HG03064 (cell line): Measurements from ENCODE around the gene MRPS25.

Source experiments
- ATAC-seq: cut with Tn5 transposase; IDR thresholded peaks from one replicate; pipeline ENCODE4 v1.9.1; 2021; ENCODE audit warnings: low read depth; ENCODE audit not compliant: unreplicated experiment

MRPS25 gene

DNA sequence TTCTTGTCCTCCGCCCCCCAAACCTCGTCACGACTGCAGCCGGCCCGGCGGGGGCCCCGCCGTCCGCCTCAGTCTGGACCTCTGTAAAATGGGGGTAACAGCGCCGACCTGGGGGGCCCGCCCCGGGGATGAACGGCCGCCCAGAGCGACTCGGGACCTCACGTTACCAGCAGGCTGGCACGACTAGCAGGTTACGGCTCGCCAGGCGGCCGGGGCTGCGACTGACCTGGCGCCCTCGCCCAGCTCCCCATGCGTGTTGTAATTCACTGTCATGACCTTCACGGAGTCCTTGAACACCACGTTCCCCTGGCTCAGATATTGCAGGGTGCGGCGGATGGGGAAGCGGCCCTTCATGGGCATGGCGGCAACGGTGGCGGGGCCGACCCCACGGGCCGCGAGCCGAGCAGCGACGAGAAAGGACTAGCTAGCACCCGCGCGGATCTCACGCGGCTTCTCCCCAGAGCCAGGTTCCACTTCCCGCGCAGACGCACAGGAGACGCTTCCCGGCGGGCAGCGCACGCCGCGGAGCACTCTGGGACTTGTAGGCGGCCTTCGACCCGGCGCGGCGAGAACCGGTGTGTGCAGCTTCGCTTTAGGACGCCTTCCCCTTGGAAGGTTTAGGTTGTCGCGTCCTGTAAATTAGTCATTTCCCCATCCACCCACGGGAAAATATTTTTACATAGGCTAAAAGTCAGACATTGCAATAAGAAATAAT, at the start of gene MRPS25:
Gene MRPS25, minus strand, starts transcription at position 481 of the 715 bp plus-strand sequence. Its CDS starts 121 bp downstream, at position 360.
- ATAC-seq = peak; percentile 90

DNA sequence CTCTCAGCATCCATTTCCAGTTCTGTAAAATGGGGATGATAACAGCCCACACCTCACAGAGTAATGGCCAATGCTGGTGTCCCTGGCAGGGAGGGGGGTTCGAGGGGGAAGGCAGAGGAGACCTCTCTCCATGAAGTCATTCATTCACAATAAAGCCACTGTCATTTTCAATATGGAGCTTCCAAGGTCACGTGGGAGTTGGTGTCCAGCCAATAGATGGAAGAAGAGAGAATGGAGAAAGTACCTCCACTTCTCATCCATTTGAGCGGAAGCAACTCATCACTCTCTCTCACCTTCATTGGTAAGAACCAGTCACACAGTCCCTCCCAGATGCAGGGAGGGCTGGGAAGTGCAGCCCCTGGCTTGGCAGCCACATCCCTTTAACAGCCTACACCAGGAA, 48.8 kb upstream of the MRPS25 start:
- no peak for ATAC-seq

DNA sequence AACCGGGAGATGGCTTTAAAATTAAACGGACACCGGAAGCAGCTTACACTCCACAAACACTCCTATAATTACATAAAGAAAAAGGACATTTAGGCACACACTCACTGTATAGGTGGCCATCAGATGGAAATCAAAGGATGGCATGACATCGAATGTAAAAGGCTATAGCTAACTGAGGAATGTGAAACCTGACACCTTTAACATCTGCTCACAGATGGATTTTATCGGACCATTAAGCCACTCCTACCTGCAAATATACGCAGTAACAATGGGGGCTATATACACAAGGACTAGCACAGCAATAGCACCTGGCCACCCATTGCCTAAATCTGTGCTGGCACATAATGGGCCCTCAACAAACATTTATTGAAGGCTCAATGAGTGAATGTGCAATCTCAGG, 48.4 kb upstream of the MRPS25 start:
- no peak for ATAC-seq

DNA sequence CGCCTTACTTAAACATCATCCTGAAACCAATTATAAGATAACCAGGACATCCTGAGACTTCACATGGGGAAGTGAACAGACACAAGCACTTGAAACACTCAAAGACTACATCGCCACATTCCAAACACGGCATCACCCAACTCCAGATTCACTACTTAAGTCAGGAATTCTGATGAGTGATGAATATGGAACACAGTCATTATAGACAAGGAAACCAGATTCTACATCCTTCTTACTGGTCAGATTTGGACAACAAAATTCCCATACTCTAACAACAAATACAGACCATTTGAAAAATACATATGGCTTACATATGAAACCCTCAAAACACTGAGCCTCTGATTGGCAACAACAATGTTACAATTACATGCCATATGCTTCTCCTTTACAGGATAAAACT, 46.9 kb upstream of the MRPS25 start:
- ATAC-seq = no peak

DNA sequence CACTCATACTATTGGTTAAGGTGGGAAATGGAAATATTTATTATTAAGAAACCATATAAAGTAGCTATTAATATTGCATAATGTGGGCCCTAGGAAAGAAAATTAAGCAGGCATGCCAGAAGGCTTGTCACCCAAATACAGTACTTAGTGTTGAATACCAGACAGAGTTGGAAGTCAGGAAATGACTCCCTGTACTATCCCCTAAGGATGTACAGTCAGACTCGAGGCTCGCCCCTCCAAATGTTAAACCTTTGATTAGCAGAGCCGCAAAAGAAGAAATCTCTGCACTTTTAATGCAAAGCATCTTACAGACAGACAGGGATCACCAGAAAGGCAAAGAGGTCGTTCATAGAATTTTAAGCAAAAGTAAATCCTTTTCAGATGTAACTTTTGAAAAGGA, 45.1 kb upstream of the MRPS25 start:
- ATAC-seq = no peak

DNA sequence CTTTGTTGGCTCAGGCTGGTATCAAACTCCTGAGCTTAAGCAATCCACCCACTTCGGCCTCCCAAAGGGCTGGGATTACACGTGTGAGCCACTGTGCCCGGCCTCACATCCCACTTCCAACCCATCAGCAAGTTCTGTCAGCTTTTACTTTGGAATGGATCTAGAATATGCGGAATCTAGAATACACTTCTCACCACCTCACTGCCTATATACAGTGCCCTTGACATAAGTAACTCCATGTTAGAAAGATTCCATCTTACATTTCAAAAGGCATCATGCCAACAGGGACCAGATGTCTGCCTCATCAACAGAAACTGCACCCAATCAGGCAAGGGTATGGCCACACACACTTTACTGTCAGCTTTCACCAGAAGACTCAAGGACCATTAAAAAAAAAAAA, 43.8 kb upstream of the MRPS25 start:
- no peak for ATAC-seq

DNA sequence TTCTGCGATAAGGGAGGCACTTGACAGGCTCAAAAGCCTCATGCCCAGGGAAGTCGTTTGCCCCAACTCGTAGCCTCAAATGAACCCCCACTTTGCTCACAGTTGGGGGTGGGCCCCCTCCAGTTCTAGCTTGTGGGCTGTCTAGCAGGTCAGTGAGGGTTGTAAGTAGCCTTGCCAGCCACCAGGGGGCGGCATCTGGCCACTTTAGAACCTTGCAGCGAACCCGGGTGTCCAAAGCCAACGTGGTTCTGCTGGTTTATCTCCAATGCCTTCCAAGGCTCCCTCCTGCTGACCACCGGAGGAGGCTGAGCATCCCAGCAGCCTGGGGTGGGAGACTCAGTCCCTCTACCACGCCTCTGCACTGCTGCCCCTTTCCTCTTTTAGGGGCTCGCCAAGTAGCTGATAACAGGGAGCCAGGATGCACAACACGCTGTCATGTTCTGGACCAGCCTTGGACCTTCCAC, 43.0 kb upstream of the MRPS25 start:
- ATAC-seq = no peak

DNA sequence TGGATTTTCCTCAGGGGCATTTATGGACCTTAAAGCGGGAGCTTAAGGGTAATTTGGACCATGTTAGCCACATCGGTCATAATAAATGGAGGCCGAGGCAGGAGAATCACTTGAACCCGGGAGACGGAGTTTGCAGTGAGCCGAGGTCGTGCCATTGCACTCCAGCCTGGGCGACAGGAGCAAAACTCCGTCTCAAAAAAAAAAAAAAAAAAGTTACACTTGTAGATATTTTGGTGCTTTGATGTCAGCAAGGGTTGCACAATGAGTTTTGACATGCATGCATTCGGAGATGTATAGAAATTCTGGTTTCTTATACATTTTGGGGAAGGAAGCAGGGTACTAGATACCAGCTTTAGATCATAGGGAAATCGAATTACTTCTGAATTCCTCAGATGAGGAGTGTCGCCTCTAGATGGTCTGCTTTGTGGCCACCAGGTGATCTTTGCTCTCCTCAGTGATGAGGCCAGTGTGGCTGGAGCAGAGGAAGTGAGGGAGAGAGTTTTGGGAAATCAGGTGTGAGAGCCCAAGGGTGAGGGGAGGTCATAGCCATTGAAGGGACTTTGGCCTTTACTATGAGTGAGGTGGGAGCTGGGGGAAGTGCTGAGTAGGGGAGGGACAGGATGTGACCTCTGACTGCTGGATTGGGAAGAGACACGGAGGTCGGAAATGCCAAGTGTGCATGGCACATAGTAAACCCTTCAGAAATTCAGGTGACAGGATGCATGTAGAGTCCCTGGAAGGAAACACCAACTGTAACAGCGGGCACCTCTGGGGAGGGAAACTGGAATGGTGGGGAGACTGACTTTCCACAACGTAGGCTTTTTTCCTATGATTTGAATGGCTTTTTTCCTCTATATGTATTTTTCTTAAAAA, 42.2 kb upstream of the MRPS25 start:
- no peak for ATAC-seq

DNA sequence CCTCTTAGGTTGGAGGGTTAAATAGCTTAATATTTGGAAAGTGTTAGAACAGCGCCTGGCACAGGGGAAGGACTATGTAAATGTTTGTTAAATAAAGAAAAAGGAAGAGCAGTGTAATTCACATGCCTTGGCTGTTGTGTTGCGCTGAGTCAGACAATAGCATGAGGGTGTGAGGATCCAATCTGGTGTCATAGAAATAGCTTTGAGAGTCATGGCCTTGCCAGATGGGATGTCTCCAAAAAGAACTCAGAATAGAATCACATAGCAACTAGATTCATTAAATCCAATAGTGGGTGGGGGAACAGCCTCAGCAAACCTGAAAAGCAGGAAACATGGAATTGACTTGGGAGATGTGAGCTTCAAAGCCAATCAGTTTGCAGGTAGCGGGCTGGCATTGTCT, 37.7 kb upstream of the MRPS25 start:
- no peak for ATAC-seq

DNA sequence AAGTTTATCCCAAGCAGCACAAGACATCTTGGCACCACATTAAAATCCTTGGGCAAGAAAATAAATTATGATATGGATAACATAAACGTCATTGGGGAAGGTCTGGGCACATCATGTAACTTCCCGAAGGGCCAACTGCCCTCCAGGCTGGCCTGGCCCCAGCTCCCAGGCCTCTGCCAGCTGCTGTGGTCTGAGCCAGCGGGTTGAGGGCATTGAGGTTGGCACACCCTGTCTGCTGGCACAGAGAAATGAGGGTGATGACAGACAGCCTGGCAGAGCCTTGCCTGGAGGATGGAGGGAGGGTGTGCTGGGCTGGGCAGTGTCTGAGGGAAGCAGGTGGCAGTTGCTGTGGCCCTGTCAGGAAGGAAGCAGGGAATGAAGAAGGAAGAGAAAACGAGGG, 37.1 kb upstream of the MRPS25 start:
- no peak for ATAC-seq

DNA sequence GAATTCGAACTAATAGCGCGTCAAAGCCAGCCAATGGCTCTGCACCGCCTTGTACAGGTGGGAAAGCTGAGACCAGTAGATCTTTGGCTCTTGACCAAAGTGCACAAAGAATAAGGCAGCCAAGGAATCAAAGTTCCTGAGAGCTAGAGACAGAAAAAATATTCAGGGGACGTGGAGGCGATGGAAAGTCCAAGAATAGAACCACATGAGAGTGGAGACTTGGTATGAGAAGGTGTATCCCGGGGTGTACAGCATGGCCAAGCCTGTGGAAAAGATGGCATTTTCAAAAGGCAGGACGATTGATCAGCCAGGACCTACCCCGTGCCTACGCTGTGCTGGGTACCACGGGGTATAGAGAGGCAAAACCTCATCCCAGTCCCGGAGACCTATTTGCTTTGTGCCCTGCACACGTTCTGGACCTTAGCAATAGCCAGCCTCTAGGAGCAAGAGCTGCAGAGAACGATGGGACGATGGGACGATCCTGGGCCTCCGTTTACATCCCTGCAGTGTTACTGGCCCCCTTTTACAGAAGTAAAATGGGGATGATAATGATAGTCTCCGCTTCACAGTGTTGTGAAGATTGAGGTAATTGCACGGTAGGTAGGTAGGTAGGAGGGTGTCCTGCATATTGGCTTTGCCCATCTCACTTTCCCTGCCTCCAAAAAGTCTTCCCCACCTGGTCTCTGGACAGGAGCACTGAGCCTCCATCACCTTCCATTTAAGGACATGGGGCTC, 34.4 kb upstream of the MRPS25 start:
- peak; percentile 31 for ATAC-seq

DNA sequence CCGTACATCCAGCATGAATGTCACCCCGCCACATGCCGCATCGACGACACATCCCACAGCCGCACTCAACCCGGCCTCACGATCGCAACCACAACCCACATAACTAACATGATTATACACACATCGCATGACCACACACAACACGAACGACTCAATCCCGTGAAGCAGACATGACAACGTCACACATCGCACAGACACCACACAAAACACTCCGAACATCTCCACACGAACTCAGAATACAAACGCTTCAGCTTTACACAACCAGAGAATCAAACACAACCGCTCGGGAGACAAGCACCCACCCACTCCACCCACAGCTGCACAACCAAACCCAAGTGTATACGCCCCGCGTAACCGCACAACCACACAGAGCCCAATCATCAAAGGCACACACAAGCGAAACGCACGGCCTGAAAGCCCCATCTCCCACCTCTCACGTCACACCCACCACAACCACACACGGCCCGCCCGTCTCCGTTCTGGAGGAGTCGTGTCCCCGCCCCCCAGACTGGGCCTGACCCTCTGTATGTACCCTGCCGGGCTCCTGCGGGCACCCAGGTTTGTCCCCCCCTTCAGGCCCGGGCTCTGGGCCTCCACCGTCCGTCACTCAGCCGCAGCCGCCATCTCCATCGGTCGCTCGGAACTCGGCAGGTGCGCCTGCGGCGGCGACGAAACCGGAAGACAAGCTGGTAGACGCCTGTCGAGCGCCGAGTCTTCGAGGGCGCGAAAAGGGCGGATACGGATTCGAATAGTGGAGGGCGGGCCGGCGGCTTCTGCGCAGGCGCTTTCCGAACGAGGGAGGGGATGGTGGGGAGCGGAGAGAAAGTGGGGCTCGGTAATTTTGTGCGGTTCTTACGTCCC, 33.6 kb upstream of the MRPS25 start, which contains the start of gene RBSN:
Gene RBSN, minus strand, starts transcription at position 646 of the 861 bp plus-strand sequence. CDS start 3,028 bp downstream, outside the sequence.
- ATAC-seq = peak; percentile 88

DNA sequence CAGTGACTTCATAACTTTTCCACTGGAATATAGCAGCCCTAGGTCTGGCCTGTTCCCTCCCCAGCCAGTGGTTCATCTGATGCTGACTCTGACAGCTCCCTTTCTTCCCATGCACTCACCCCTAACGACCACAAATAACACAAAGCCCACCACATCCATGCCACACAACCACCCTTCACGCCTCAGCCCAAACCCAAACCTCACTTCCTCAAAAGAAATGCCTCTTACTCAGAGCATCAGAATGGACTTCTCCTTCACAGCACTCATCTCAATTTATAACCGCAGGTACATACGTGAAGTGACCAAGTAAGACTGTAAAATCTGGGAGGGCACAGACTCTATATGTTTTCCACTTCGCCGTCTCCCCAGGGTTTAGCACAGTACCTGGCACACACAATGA, 32.8 kb upstream of the MRPS25 start:
- no peak for ATAC-seq

DNA sequence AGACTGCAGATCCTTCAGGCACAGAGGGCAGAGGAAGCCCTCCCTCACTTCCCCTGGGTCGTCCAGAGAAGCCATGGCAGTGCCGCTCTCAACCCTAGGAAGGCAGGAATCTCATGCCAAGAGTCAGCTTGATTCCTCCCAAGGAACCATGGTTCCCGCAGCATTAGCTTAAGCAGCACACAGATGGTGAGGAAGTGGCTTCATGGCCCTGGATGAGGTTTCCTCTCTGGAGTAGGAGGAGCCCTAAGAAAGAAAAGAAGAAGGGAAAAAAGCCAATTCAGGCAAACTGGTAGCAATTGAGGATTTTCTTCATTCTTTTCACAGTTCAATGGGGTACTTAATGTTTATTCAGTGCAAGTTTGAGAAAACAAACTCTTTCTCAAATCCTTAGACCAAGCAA, 30.9 kb upstream of the MRPS25 start:
- no peak for ATAC-seq

DNA sequence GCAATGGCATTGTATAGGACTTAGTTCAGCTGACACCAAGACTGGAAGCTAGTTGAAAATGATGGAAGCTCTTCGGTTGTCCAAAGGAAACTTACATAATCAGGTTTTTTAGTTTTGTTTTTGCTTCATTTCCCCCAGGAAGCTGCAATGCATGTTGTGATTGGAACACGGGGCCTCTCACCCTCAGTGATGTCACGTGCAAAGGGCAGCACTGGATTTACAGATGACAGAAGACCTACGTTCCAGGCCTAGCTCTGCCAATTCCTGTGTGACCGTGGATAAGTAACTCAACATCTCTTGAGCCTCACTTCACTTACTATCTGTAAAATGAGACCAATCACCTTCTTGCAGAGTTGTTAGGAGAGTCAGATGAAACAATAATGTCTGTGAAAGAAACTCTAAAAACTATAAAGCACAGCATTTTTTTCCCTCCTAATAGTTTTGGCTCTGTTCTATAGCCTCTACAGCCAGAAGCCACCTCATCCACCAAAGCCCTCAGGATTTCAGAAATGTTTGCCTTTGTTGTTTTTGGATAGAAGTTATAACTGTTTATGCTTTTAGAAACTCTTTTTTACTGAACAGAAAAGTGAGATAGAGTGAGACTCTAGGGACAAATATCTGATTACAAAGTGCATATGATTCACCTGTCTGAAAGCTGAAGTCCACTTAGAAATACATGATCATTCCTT, 29.2 kb upstream of the MRPS25 start:
- no peak for ATAC-seq

DNA sequence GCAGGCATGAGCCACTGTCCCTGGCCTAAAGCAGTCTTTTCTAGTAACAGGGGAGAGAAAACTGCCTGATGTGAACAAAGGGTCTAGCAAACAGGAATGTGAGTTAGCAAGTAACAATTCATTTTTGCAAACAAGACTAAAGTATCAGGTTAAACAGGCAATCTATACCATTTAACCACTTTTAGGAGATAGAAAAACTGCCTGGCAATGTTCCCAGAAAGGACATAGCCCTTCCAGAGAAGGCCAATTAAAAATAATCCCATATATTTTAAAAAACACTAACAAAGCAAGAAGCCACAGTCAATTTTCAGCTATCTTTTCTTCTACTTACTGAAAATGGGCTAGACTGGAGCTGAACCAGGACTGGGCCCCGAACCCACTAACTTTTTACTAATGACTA, 27.6 kb upstream of the MRPS25 start:
- no peak for ATAC-seq

DNA sequence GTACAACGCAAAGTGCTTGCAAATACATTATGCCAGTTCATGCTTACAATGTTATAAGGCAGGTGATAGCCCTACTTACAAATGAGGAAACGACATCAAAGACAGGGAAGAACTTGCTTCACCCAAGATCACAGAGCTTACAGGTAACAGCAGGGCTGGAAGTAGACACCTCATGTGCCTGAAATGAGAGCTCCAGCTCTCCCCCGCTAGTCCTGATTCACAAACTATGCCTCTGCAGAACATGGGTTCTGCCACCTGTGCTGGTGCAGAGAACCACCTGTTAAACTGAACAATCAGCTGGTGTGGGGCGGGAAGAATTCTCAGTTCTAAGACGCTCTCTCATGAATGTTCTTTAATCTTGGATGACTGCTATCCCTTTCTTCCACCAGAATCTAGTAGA, 26.5 kb upstream of the MRPS25 start:
- no peak for ATAC-seq

DNA sequence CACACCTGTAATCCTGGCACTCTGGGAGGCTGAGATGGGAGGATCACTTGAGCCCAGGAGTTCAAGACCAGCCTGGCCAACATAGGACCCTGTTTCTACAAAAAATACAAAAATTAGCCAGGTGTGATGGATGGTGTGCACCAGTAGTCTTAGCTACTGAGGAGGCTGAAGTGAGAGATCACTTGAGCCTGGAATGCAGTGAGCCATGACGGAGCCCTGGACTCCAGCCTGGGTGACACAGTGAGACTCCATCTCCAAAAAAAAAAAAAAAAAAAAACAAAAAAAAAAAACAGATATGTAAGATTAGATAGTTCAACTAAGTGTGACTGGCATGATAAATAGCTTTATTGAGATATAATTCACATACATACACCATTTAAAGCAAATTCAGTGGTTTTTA, 24.1 kb upstream of the MRPS25 start:
- no peak for ATAC-seq

DNA sequence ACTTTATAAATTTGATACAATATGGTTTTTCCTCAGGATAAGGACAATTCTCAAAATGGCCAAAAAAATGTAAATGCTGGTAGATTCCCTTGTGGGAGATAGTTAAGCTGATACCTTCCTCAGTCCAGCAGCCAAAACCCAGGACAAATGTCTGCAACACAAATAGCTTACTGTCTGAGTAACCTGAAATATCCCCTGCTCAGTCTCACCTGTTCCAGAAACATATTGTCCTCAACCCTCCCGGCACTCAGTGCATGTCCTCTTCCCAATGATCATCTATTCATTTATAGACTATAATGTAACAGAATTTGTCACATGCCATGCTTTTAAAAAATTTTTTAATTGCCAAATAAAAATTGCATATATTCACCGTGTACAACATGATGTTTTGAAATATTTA, 21.6 kb upstream of the MRPS25 start:
- ATAC-seq = no peak

DNA sequence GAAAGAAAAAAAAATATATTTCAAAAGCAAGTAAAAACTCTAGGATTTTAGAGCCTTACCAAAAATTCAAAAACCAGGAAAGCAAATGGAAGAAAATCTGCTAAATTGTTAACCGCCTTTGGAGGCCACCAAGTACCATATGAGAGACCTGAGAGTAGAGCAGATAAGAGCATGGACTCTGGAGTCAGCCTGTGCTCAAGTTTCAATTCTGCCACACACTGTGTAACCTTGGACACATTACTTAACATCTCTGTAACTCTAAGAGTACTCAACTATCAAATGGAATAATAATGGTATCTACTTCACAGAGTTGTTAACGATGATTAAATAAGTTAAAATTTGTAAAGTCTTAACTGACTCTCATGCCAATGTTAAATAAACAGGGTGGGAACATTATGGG, 21.1 kb upstream of the MRPS25 start:
- no peak for ATAC-seq
